Progenitor cell of endocrine pancreas (in vitro differentiated cells): ENCODE data around the gene ZNF225. TPM values are rescaled to one million over a fixed set of nuclear protein-coding genes. Genes with fewer than 3 reads are reported as not detected.
"Not testable (repeated sequence)": the region's sequence is repeated elsewhere in the genome, so short reads cannot be mapped to it uniquely, and the experiment has no call there.

ENCODE experiments used
- DNase-seq: peaks from one replicate; pipeline ENCODE4 v3.0.0; 2021; ENCODE audit warnings: low spot score; ENCODE audit not compliant: unreplicated experiment
- H3K27ac Mint-ChIP-seq: 2 replicates; pipeline ENCODE4 v1.8.0; 2021; ENCODE audit warnings: mild to moderate bottlenecking, moderate library complexity, mixed read lengths
- H3K27me3 Mint-ChIP-seq: 2 replicates; pipeline ENCODE4 v1.8.0; 2021; ENCODE audit warnings: mixed read lengths
- H3K36me3 Mint-ChIP-seq: 2 replicates; pipeline ENCODE4 v1.8.0; 2022; ENCODE audit warnings: mixed read lengths; ENCODE audit not compliant: insufficient read depth
- H3K4me1 Mint-ChIP-seq: 2 replicates; pipeline ENCODE4 v1.8.0; 2021; ENCODE audit warnings: low read depth, mixed read lengths
- H3K4me3 Mint-ChIP-seq: 2 replicates; pipeline ENCODE4 v1.8.0; 2021; ENCODE audit warnings: low read depth, mild to moderate bottlenecking, moderate library complexity, mixed read lengths
- H3K9me3 Mint-ChIP-seq: 2 replicates; pipeline ENCODE4 v1.8.0; 2021; ENCODE audit warnings: low read depth, mixed read lengths
- CTCF ChIP-seq: fragments of 200-600 bp; sonication (generic); IDR thresholded peaks from one replicate; pipeline ENCODE4 v1.5.0; 2021; ENCODE audit warnings: antibody characterized with exemption, mild to moderate bottlenecking; ENCODE audit not compliant: unreplicated experiment
- total RNA-seq: library from RNA; stranded (reverse); gene quantifications from 2 replicates; pipeline ENCODE4 v1.2.1, GENCODE V29; 2021

Gene ZNF225
- total RNA-seq, 1 donor from 2014 or later, result 9.1 TPM

- Mint-ChIP-seq H3K36me3 (peaks cover 20% of the 10 kb centered on the region), H3K4me3 (no peak overlapping the region), H3K4me1 (peaks cover 7% of the 10 kb centered on the region), H3K27ac (no peak overlapping the region), H3K9me3 (peaks cover 17% of the 10 kb centered on the region), H3K27me3 (peaks cover 10% of the 10 kb centered on the region)
- no peak for TF ChIP-seq CTCF
- no peak for DNase-seq
Measured at GRCh38 chr19:44163789-44164188, 50.6 kb downstream of the ZNF225 start.

GRCh38 chr19:44164327-44164672 is 51.1 kb downstream of the ZNF225 start:
- TF ChIP-seq CTCF, result no peak
- peak overlapping the region; percentile 99 for H3K27ac Mint-ChIP-seq
- peaks cover 10% of the 10 kb centered on the region for H3K27me3 Mint-ChIP-seq
- H3K4me1 Mint-ChIP-seq, result peaks cover 7% of the 10 kb centered on the region
- H3K9me3 Mint-ChIP-seq, result peaks cover 17% of the 10 kb centered on the region
- peak overlapping the region; percentile 91 for H3K4me3 Mint-ChIP-seq
- H3K36me3 Mint-ChIP-seq, result peaks cover 22% of the 10 kb centered on the region
- no peak for DNase-seq

GRCh38 chr19:44164673-44165512 is 51.7 kb downstream of the ZNF225 start, which contains the start of gene ZNF226:
Gene ZNF226, plus strand, starts transcription at chr19:44165100. Its CDS starts 4,981 bp downstream, at chr19:44170081.
- Mint-ChIP-seq H3K27ac (peak within 1 kb of the TSS; percentile 99), H3K27me3 (peaks cover 10% of the 10 kb centered on the region), H3K36me3 (peaks cover 28% of the 10 kb centered on the region), H3K4me3 (peak within 1 kb of the TSS; percentile 91), H3K9me3 (peaks cover 17% of the 10 kb centered on the region), H3K4me1 (peaks cover 7% of the 10 kb centered on the region)
- DNase-seq, result peak; percentile 77
- no peak for TF ChIP-seq CTCF

GRCh38 chr19:44170660-44171059 is 57.5 kb downstream of the ZNF225 start:
- H3K4me1 Mint-ChIP-seq, H3K27ac Mint-ChIP-seq, H3K4me3 Mint-ChIP-seq, DNase-seq, H3K27me3 Mint-ChIP-seq: not testable (repeated sequence)
- Mint-ChIP-seq H3K9me3 (peaks cover 33% of the 10 kb centered on the region), H3K36me3 (peaks cover 78% of the 10 kb centered on the region)

GRCh38 chr19:44176590-44176989 is 63.4 kb downstream of the ZNF225 start:
- peaks cover 63% of the 10 kb centered on the region for H3K9me3 Mint-ChIP-seq
- peaks cover 69% of the 10 kb centered on the region for H3K36me3 Mint-ChIP-seq
- peak overlapping the region; percentile 73 for H3K27ac Mint-ChIP-seq
- H3K4me1 Mint-ChIP-seq, result no peaks in the 10 kb centered on the region
- no peak for TF ChIP-seq CTCF
- no peaks in the 10 kb centered on the region for H3K27me3 Mint-ChIP-seq
- DNase-seq, result no peak
- H3K4me3 Mint-ChIP-seq, result no peak overlapping the region

GRCh38 chr19:44180968-44181367 is 67.8 kb downstream of the ZNF225 start:
- DNase-seq, result no peak
- TF ChIP-seq CTCF, result no peak
- no peak overlapping the region for H3K27ac Mint-ChIP-seq
- no peak overlapping the region for H3K4me3 Mint-ChIP-seq
- H3K36me3 Mint-ChIP-seq, result peaks cover 25% of the 10 kb centered on the region
- no peaks in the 10 kb centered on the region for H3K27me3 Mint-ChIP-seq
- peaks cover 31% of the 10 kb centered on the region for H3K9me3 Mint-ChIP-seq
- H3K4me1 Mint-ChIP-seq, result no peaks in the 10 kb centered on the region
